NCI-H1930 (cell line): ENCODE data around the gene POLD3.

Experiments
- DNase-seq, 2 experiments: peaks; one replicate each; lab custom pipeline; 2025; lab: John Stamatoyannopoulos, UW

Gene POLD3

DNA sequence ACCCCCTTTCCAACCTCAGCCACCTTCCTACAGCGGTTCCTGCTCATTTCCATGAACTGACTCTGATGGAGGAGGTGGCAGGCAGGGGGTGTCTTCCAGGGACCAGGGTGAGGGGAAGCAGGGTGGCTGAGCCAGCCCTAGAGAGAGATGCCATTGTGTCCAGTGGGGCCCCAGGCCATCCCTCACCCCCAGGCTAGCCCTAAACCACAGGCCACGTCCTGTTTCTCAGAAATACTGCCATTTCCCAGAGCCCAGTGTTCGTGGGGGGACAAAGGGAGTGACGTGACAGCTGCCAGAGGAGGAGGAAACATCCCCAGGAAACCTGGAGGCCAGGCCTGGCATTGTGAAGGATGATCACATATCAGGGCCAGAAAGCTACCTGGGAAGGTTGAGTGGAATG is 99.4 kb downstream of the POLD3 start:
- no peak for DNase-seq
